PC-3 (cell line): ENCODE measurements around the gene VSIG10.

Experiments used
- EZH2 ChIP-seq: fragments of 300-600 bp; sonication (generic); IDR thresholded peaks from one replicate; pipeline ENCODE4 v1.6.1; 2017; ENCODE audit warnings: antibody characterized with exemption, mild to moderate bottlenecking, low read length; ENCODE audit not compliant: unreplicated experiment
- EZH2phosphoT487 ChIP-seq: fragments of 300-600 bp; sonication (generic); IDR thresholded peaks from 2 replicates; pipeline ENCODE4 v1.6.1; 2018; ENCODE audit warnings: mild to moderate bottlenecking, antibody characterized with exemption, low read length, borderline replicate concordance
- TF ChIP-seq, protein P1 (sequence below): fragments of 300-600 bp; sonication (generic); conservative IDR thresholded peaks from 2 replicates; pipeline ENCODE4 v1.5.1; 2017; ENCODE audit warnings: antibody characterized with exemption, low read depth, mild to moderate bottlenecking, low read length

DNA sequence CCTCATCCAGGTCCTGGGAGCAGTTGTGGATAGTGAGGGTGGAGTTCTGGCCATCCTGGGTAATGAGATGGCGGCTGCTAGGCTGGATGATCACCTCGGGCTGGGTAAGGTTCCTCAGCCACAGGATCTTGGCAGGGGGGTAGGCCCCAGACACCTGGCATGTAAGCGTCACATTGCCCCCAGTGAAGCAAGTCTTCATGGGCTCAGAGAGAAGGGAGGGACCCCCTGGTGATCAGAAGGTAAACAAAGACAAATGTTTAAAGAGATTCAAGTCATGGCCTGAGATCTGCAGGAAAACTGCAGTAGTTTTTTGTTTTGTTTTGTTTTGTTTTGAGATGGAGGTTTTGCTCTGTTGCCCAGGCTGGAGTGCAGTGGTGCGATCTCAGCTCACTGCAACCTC, 30.0 kb downstream of the VSIG10 start:
- TF ChIP-seq, protein P1, sequence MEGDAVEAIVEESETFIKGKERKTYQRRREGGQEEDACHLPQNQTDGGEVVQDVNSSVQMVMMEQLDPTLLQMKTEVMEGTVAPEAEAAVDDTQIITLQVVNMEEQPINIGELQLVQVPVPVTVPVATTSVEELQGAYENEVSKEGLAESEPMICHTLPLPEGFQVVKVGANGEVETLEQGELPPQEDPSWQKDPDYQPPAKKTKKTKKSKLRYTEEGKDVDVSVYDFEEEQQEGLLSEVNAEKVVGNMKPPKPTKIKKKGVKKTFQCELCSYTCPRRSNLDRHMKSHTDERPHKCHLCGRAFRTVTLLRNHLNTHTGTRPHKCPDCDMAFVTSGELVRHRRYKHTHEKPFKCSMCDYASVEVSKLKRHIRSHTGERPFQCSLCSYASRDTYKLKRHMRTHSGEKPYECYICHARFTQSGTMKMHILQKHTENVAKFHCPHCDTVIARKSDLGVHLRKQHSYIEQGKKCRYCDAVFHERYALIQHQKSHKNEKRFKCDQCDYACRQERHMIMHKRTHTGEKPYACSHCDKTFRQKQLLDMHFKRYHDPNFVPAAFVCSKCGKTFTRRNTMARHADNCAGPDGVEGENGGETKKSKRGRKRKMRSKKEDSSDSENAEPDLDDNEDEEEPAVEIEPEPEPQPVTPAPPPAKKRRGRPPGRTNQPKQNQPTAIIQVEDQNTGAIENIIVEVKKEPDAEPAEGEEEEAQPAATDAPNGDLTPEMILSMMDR, result no peak
- TF ChIP-seq EZH2, result no peak
- TF ChIP-seq EZH2phosphoT487, result no peak
